ENCODE results near the gene FOSL2.

FOSL2 gene

DNA sequence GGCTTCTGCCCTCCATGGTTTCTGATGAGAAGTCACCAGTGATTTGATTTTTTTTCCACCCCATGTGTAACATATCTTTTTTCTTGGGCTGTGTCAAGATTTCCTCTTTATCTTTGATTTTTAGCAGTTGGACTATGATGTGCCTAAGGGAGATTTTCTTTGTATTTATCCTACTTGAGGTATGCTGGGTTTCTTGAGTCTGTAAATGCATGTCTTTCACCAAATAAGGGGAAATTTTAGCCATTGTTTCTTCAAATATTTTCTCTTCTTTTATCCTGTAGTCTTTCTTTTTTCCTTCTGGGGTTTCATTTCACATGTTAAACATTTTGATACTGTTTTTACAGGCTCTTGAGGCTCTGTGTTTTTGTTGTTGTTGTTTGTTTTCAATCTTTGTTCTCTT is 69.5 kb downstream of the FOSL2 start:
- Histone ChIP-seq H3K36me3 (ENCODE audit: control insufficient read depth, insufficient read depth, low read length) (no peaks in the 10 kb centered on the region), H3K4me3 (ENCODE audit: insufficient read depth, low read depth, low read length) (no peak overlapping the region), H3K9me3 (ENCODE audit: control insufficient read depth, low read length) (no peaks in the 10 kb centered on the region), H3K27ac (ENCODE audit: insufficient read depth, low read depth, low read length, poor library complexity, severe bottlenecking) (no peak overlapping the region), H3K27me3 (ENCODE audit: control insufficient read depth, insufficient read depth, low read length, poor library complexity, severe bottlenecking) (no peaks in the 10 kb centered on the region), H3K4me1 (ENCODE audit: control insufficient read depth, insufficient read depth, low read length) (no peaks in the 10 kb centered on the region)

DNA sequence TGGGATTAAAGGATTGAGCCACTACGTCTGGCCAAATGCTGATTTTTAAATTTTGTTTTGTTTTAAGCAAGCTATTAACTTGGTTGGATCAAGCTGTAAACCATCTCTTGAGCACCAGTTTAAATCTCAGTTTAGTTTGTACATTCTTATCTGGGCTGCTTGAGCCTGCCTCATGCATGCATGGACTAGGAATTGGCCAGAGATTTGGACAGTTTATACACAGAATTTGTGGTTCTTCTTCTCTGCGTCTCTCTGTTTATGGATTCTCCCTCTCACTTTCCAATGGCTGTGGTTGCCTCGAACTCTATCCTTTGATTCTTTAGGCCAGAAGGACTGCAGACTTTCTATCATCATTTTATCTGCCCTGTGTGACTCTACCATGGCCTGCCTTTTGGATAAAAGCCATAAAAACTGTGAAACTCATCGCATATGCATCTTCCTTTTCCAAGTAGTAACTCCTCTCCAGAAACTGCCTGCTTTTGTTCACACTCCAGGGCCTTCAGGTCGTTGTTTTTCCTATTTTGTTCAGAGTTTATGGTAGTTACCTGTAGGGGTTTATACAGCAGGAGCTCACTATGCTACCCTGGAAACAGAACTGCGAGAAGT is 70.7 kb downstream of the FOSL2 start:
- no peaks in the 10 kb centered on the region for H3K4me1 ChIP-seq (ENCODE audit: control insufficient read depth, insufficient read depth, low read length)
- H3K27me3 ChIP-seq (ENCODE audit: control insufficient read depth, insufficient read depth, low read length, poor library complexity, severe bottlenecking): no peaks in the 10 kb centered on the region
- no peak overlapping the region for H3K27ac ChIP-seq (ENCODE audit: insufficient read depth, low read depth, low read length, poor library complexity, severe bottlenecking)
- H3K36me3 ChIP-seq (ENCODE audit: control insufficient read depth, insufficient read depth, low read length): no peaks in the 10 kb centered on the region
- WGBS, 2 experiments: 74 to 76% methylated on average over 6 of the region's 6 CpGs
- no peak overlapping the region for H3K4me3 ChIP-seq (ENCODE audit: insufficient read depth, low read depth, low read length)
- no peaks in the 10 kb centered on the region for H3K9me3 ChIP-seq (ENCODE audit: control insufficient read depth, low read length)

DNA sequence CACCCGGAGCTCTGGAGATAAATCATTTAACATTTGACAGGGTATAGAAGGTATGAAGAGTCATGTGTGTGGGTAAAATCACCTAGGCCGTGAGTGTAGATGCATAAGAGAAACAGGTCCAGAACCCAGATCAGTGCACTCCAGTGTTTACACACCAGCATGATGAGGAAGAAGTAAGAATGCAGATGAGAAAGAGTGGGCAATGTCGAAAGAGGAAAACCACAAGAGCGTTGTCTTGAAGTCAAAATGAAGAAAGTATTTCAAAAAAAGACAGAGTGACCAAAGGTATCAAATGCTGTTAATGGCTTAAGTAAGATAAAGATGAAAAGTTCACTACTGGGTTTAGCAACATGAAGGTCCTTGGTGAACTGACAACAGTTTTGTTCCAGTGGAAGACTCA is 71.2 kb downstream of the FOSL2 start:
- H3K27ac ChIP-seq (ENCODE audit: insufficient read depth, low read depth, low read length, poor library complexity, severe bottlenecking): no peak overlapping the region

DNA sequence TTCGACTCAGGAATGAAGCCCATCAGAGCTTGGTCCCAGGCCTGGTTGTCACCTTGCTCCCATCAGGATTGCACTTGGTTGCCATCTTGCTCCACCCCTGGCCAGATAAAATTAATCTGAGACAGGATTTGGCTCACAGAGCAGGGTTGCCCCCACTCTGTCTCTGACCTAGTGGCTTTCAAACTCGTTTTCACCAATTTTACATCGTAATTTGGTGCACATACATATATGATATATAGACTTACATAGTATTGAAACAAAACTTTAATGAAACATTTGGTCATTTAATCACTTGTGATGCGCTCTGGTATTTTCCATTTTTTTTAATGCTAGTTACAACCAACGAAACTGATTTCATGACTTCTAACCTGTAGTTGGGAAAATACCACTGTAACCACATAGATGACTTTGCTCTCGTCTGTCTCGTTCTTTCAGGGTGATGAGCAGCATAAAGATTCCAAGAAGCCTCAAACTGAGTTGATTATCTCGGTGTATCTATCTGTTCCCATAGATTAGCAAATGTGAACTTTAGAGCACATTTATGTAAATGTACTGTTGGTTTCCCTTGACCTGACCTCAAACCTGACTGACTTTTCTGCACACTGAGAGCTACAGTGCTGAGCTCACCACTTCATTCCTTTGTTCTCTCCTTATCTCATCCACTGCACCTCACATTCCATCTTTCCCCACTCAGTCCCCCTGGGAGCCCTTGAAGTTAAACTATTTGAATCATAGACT is 72.7 kb downstream of the FOSL2 start:
- WGBS, 2 experiments: 79 to 82% methylated on average over 6 to 7 of the region's 8 CpGs
- H3K4me1 ChIP-seq (ENCODE audit: control insufficient read depth, insufficient read depth, low read length): no peaks in the 10 kb centered on the region
- H3K4me3 ChIP-seq (ENCODE audit: insufficient read depth, low read depth, low read length): no peak overlapping the region
- no peaks in the 10 kb centered on the region for H3K27me3 ChIP-seq (ENCODE audit: control insufficient read depth, insufficient read depth, low read length, poor library complexity, severe bottlenecking)
- no peaks in the 10 kb centered on the region for H3K9me3 ChIP-seq (ENCODE audit: control insufficient read depth, low read length)
- no peaks in the 10 kb centered on the region for H3K36me3 ChIP-seq (ENCODE audit: control insufficient read depth, insufficient read depth, low read length)
- H3K27ac ChIP-seq (ENCODE audit: insufficient read depth, low read depth, low read length, poor library complexity, severe bottlenecking): no peak overlapping the region

More for the DNA sequence above, 71.2 kb downstream of the FOSL2 start:
- WGBS, 2 experiments: 90 to 93% methylated on average over 4 of the region's 4 CpGs
- Histone ChIP-seq H3K27me3 (ENCODE audit: control insufficient read depth, insufficient read depth, low read length, poor library complexity, severe bottlenecking) (no peaks in the 10 kb centered on the region), H3K4me1 (ENCODE audit: control insufficient read depth, insufficient read depth, low read length) (no peaks in the 10 kb centered on the region), H3K36me3 (ENCODE audit: control insufficient read depth, insufficient read depth, low read length) (no peaks in the 10 kb centered on the region), H3K4me3 (ENCODE audit: insufficient read depth, low read depth, low read length) (no peak overlapping the region), H3K9me3 (ENCODE audit: control insufficient read depth, low read length) (no peaks in the 10 kb centered on the region)

All from ectodermal cell (in vitro differentiated cells).